ENCODE results near the gene NPAS2.
A peak's percentile ranks its signal among the peaks of the same experiment; 100 is the strongest.

NPAS2 gene

DNA sequence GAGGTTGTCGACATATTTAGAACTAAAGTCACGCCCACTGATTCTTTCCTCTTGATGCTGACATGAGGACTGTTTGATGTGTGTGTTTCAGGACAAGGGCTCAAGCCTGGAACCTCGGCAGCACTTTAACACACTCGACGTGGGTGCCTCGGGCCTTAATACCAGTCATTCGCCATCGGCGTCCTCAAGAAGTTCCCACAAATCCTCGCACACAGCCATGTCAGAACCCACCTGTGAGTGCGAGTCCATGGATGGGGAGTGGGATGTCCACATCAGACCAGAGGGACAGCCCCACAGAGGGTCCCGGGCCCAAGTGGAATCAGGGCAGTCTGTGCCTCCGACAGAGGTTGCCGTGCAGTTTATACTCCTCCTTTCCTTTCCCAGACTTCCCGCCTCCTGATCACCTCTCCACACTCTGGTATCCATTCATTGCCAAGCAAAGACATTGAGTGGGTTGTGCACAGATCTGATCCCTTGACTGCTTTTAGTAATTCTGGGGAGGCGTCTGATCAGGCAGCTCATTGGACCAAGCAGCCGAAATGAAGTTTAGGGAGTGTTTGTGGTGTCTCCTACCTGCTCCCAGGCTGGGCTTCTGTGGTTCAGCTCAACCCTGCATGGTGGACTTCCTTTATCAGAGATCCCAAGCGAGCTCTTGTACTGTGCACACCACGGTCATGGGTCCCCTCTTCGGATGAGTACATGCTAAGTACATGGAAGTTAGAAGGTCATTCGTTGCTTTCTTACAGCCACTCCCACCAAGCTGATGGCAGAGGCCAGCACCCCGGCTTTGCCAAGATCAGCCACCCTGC, 155.0 kb downstream of the NPAS2 start:
- DNase-seq = no peak

DNA sequence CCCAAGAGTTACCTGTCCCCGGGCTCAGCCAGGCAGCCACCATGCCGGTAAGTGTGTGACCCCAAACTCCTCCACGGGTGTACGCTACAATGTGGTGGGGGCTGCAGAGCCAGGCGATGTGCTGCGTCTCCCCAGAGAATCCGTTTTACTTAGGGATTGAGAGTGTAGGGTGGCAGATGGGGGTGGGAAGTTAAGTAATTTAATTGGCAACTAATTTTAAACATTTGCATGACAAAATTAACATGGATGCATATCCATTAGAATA, 155.5 kb downstream of the NPAS2 start:
- no peak for DNase-seq

DNA sequence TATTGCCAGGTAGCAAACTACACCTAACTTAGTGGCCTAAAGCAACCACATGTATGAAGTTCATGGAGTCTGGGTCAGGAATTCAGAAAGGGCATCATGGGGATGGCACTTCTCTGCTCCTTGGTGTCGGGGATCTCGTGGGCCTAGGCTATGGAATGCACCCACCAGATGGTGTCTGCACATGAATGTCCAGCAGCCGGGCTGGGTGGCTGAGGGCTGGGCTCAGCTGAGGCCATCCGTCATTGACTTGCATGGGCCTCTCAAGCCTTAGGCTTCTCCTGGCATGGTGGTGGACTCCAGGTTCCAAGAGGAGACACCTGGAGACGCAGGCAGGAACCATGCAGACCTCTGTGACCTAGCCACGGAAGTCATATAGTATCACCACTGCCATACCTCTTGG, 156.1 kb downstream of the NPAS2 start:
- no peak for DNase-seq

DNA sequence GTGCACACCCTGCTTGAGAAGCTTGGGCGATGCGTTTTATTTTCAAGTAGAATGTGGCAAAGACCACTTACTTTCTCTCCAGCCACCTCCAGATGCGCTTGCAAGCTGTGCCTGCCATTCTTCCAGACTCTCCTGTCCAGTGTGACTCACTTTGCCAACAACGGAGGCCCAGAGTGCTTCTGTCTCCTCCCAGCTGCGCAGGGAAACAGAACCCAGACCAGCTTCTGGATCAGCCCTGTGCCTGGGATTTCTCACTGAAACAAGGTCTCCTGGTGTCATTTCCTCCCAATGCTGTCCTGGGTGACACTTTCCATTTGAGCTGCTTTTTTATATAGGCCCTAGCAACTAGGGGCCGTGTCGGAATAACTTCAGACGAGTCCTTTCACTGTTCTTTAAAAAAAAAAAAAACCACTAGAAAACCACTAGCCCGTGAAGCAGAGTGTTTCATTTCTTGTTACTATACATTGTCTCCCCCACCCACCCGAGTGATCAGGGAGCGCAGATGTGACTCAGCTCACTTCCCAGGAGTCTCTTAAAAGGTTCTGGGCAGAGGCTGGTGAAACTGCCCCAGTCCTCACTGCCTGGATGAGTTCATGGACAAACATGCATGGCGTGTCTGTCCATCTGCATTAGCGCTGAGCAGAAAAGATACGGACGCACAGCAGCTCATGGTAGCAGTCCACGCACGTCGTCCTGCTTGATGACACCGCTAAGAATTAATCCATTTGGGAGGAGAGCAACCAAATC, 156.9 kb downstream of the NPAS2 start:
- no peak for DNase-seq

DNA sequence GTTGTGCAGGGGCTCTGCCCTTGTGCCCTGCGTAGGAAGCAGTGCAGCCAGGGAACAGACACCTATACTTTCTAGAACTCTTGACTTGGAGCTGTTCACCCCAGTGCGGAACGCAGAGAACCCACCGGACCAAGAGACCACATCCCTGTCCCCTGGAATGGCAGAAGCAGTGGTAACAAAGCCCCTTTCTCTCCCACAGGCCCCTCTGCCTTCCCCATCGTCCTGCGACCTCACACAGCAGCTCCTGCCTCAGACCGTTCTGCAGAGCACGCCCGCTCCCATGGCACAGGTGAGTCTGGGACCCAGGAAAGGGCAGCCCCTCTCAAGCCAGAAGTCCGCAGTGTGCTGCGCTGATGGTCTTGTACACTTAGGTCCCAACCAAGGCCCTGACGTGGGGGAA, 157.6 kb downstream of the NPAS2 start:
- DNase-seq = no peak

DNA sequence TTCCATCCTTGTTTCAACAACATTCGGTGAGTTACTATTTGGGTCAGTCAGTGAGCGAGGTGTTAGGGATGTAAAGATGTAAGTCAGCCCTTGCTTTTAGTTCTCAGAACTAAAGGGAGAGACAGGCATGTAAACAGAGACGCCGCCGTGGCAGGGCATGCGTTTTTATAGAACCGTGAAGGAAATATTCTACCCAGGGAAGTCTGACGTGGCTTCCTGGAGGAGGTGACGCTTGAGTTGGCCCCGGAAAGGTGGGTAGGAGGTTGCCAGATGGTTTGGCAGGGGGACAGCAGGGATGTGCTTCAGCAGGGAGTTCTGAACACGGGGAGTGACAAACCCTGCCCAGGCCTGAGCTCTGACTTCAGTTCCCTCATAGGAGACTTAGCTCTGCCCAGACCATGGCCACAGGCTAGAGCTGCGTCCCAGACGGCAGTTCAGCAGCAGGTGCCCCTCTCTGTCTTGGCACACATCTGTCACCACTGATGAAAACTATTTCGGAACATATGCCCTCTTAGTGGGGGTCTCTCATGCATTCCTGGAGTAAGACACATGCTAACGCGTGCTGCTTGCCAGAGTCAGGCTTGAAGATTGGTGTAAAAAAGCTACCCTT, 158.7 kb downstream of the NPAS2 start:
- no peak for DNase-seq

DNA sequence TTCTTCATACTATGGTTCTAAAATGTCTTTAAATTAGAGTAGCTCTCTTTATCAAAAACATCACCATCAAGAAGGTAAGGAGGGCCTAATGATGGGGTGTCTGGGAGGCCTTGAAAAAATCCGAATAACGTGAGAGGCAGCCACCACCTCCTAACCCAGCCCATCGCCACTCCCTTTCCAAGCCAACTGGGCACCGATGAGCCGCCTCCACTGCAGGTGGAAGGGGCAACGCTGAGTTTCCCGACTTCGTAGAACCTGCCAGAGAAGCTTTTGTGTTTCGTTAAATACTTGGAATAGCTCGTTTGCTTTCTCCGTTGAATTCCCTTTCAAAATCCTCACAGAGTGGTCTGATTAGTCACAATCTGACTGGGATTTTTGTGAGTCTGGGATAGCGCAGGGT, 160.1 kb downstream of the NPAS2 start:
- no peak for DNase-seq

DNA sequence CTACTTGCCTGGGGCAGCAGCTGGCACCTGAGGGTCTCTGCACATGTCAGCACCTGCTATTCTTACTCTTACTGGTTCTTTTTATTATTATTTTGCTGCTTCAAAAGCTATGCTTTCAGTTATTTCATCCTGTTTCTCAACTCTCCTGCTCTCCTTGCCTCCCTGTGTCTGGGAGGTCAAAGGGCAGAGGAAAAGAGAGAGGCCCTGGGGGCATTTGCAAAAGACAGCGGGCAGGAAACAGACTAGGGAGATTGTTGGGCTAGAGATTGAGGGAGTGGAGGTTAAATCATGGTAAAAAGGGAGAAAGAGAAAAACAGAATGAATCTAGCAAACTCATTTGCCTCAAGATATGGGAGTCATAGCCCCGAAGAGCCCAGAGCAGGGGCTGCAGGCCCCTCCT, 161.1 kb downstream of the NPAS2 start:
- no peak for DNase-seq

DNA sequence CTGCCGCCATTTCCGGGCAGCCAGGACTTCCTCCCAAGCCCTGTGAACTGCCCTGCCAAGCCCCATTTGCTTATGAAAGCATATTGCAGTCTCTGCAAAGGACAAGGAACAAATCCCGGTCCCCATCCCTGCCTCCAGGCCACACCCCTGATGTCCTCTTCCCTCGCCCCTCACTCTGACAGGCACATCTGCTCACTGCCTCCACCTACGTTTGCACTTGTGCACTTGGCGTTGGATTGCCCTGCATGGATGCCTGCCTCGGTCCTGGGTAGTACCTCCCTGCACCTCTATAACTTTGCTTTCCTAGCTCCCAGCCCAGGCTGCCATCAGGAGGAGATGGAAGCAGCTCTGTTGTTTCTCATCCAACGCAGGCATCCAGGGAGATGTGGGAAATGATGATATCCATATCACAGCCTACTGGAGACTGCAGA, 162.5 kb downstream of the NPAS2 start:
- DNase-seq = no peak

DNA sequence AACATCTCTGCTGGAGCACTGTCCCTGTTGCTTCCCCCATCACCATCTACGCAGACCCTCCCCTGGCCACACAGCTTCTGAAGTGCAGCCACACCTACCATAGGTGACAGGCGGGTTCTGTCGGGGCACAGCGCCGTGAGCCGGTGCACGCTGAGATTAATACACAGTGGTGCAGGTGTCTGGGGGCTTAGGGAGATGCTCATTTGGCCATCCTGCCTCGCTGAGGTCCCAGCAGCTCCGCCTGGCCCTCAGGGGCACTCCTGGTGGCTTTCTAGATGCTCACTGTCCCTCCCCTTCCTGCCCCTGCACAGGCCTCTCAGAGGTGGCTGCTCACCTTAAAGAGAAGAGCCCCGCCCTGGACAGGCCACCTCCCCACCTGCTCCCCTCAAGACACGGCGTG, 163.3 kb downstream of the NPAS2 start:
- DNase-seq = no peak

DNA sequence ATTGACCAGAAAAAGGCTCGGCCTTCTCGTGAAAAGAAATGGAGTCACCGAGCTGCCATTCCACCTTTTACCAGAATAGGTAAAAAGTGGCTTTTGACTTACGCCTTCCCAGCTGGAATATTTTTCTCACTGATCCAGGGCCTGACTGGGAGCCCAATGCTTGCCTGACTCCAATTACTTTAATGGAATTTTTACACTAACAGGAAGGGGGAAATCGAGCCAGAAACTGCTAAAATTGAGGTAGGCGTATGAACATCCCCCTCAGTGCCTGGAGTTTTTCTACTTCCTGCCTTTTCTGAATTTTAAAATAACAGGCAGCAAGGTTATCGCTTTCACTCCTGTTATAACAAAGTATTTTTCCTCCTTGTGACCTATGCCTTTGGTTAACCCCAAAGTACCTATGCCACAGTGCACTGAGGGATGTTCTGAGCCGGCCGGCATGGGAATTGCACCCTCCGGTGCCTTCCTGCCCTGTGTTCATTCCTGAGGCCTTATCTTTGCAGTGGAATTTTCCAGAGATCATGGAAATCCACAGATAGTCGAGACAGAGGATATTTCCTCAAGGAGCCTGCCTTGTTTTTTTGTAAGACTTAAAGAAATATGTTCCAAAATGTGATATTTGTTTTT, 163.9 kb downstream of the NPAS2 start:
- DNase-seq = no peak

DNA sequence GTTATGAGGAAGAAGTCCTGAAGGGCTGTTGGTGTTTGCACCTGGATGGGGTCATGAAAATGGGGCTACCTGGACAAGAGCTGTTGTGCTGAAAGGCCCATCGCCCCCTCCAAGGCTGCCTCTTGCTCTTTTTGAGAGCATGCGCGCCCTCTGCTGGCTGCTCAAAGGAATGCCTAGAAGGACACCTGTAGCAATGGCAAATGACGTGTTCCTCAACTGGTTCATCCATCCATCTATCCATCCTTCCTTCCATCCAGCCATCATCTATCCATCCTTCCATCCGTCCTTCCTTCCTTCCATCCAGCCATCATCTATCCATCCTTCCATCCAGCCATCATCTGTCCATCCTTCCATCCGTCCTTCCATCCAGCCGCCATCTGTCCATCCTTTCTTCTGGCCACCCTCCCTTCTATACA, 165.0 kb downstream of the NPAS2 start:
- DNase-seq = peak; percentile 79

DNA sequence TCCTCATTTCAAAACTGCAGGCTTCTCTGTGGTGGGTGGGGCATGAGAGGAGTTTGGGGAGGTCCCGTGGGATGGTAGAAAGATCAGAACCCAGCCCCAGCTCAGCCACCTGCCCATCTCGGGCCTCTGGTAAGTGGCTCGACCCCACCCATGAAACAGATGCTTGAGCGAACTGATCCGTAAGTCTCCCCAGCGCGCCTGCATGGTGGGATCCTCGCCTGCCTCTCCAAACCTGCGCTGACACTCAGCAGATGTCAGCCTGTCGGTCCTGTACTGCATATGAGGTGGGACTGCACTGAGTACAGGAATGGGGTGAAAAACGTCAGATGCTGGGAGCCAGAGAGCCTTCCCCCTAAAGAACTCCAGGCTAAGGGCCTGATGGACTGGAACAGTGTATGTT, 166.2 kb downstream of the NPAS2 start:
- no peak for DNase-seq

DNA sequence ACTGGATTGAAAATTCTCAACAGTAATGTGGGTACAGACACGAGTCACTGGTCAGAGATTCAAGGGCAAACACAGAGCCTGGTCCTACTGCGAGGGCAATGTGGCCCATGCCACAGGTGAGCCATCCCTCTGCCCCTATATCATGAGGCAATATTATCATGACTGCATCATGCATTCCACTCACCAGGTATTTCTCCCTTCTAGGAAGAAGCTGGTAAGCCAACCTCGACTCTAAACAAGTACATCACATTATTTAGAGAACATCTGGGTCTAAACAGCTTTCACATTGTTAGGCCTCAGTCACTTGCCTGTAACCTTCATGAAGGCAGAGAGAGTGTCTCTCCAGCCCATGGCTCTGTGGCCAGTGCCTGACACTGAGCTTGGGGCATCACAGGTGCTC, 167.6 kb downstream of the NPAS2 start:
- no peak for DNase-seq

DNA sequence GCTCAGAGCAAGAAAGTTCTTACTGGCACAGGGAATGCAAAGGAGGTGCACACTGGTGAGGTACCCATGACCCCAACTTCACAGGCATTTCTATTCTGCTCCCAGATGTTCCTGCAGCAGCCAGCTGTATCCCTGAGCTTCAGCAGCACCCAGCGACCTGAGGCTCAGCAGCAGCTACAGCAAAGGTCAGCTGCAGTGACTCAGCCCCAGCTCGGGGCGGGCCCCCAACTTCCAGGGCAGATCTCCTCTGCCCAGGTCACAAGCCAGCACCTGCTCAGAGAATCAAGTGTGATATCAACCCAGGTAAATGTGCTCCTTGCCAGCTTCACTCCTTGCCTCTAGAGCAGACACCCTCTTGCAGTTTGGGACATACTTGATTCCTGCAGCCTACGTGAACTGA, 168.0 kb downstream of the NPAS2 start:
- DNase-seq = no peak

DNA sequence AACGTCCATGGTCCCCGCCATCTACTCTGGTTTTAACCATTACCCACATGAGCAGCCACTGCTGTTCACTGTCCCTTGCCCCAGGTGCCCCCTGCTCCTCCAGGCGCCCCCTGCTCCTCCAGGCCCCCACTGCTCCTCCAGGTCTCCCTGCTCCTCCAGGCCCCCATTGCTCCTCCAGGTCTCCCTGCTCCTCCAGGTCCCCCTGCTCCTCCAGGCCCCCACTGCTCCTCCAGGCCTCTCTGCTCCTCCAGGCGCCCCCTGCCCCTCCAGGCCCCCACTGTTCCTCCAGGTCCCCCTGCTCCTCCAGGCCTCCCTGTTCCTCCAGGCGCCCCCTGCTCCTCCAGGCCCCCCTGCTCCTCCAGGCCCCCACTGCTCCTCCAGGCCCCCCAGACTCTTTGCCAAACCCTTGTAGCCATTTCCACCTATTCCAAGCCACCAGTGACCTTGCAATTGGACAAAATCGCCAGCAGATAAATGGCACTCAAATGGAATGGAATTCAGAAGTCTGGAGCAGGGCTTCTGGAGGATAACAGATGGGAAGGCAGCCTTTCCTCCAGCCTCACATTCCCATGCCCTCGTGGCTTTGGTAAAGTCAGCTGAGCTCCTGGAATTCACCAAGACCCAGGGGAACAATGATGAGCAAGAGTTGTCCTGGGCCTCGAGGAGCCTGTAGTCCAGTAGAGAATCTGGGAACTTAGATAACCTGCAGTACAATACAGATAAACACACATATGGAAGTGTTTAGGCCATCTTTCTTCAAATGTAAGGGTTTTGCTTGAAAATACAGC, 168.9 kb downstream of the NPAS2 start:
- DNase-seq = no peak

DNA sequence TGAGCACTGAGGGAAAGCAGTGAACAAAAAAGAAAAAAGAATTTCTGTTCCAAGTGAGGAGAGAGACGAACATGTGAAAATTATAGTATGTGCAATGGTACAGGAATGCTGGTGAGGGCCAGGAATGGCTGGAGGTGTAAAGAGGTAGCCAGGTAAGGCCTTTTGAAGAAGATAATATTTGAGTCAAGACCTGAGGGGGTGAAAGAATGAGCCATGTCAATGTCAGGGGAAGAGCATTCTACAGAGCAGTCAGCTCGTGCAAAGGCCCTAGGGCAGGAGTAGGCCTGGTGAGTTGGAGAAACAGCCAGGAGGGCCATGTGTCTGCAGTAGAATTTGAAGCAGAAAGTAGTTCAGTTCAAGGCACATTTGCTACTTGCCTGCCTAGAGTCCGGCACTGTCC, 169.7 kb downstream of the NPAS2 start:
- no peak for DNase-seq

DNA sequence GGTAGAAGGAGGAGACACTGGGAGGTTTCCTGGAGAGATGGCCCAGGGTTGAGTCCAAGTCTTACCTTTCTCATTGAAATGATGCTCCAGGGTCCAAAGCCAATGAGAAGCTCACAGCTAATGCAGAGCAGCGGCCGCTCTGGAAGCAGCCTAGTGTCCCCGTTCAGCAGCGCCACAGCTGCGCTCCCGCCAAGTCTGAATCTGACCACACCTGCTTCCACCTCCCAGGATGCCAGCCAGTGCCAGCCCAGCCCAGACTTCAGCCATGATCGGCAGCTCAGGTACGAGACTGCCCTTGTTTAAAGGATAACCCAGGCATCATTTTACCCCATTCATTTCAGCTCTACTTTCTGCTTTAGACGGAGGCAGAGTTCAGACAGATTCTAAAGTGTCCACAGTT, 170.2 kb downstream of the NPAS2 start:
- no peak for DNase-seq

DNA sequence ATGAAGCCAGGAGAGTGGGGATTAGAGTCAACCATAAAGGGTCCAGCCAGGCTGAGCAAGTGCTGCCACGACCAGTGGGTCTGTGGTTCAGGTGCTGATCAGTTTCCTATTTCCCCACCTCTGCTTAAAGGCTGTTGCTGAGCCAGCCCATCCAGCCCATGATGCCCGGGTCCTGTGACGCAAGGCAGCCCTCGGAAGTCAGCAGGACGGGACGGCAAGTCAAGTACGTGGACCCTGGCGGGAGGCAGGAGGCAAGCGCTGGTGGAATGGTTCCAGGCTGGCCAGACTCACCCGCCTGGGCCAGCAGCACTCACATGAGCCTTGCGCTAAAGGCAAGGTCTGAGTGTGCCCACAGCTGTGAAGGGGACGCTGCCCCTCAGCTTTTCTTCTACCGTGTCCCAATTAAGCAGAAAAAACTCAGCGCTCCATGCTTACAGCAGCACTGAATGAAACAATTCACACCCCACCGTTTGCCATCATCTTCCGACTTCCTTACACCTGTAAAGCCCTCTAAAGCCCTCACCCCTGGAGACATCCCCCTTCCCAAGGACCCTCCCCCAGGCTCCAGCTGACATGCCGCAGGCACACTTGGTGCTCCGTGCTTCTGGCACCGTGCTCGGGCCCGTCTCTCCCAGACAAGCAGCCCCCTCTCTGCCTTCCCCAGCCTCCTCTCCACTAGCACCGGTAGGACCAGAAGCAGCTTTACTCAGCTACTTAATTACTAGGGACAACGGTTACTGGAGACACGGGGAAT, 170.9 kb downstream of the NPAS2 start:
- no peak for DNase-seq

DNA sequence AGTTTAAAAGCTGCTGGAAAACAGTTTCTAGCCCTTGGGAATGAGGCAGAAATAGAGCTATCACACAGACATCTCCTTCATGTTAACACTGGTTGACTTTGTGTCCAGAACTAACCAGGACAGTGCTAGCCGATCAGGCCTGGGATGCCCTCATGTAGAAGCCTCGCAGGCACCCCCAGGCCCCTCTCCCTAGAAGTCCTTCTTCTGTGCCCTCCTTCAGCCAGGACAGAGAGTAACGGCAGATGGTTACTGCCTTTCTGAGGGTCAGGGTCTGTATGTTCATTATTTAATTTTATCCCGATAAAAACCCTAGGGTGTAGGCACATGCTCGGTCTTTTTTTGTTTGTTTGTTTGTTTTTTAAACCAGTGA, 171.4 kb downstream of the NPAS2 start:
- DNase-seq = no peak

DNA sequence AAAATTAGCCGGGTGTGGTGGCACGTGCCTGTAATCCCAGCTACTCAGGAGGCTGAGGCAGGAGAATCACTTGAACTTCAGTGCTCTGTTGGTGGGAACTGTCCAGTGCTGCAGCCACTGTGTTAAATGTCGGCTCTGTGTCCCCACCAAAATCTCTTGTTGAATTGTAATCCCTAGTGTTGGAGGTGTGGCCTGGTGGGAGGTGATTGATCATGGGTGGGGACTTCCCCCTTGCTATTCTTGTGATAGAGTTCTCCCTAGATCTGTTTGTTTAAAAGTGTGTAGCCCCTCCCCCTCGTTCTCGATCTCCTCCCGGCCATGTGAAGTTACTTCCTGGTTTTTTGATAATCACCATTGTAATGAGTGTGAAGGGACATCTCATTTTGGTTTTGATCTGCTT, 172.3 kb downstream of the NPAS2 start:
- DNase-seq = no peak

DNA sequence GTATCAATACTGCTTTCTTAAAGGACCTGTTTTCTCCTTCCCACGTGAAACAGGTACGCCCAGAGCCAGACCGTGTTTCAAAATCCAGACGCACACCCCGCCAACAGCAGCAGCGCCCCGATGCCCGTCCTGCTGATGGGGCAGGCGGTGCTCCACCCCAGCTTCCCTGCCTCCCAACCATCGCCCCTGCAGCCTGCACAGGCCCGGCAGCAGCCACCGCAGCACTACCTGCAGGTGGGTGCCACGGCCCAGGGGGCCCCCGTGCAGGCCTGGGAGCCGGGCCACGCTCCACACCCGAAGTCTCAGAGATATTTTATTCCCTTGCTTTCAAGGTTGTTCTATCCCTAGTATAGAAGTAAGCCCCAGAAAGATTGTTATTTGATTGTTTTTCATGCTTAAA, 173.4 kb downstream of the NPAS2 start:
- no peak for DNase-seq
